ENCODE measurements around the gene MARF1. TPM values are rescaled to one million over a fixed set of nuclear protein-coding genes. Genes with fewer than 3 reads are reported as not detected.
"Not testable (repeated sequence)": the region's sequence is repeated elsewhere in the genome, so short reads cannot be mapped to it uniquely, and the experiment has no call there.

Gene MARF1
- polyA plus RNA-seq, 1 experiment, result 25.2 TPM

DNA sequence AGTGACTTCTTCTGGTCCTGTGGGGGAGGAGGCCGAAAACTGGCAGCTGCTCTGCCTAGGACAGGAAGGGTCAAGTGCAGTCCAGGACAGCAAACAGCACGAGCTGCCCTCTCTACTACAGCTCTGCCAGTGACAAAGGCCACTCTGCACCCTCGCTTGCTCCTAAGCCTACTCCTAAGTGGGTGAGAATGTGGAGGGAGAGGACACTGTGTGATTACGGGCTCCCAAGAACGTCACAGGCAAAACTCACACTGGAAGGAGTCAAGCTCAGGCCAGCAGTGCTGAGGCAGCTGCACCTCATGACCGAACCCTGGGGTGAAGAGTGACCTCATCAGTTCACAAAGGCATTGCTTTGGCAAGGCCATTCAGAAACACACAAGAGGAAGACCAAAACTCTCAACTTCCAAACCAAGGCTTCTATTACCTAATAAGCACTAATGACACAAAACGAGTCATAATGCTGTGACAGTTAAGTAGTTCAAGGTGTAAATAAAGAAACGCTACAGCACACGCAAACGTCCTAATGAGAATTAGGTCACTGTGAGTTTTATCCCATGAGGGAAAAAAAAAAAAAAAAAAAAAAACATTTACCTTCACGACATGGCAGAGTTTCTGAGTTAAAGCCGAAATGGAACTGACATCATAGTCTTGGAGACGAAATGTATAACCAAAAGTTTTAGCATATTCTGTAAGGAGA, 35.1 kb downstream of the MARF1 start:
- no peak for TF ChIP-seq CTCF (IDR thresholded peaks at IDR 0.05; ENCODE audit: insufficient read depth, low read depth, low read length)
- Histone ChIP-seq H3K27me3 (ENCODE audit: control insufficient read depth, insufficient read depth, low read length) (no peaks in the 10 kb centered on the region), H3K36me3 (ENCODE audit: control insufficient read depth, insufficient read depth, low read length) (peaks cover 17% of the 10 kb centered on the region), H3K4me3 (ENCODE audit: low read depth, low read length) (no peak overlapping the region)
- CTCF ChIA-PET, result interaction anchor here (0.6 to 1.7 kb wide), 3 partner anchors 17 to 56 kb away, joined by 3 to 5 read pairs (median 3); no protein-coding TSS in a partner anchor
- DNase-seq (ENCODE audit: low read depth), result no peak
- POLR2A ChIA-PET, result no interaction called here

DNA sequence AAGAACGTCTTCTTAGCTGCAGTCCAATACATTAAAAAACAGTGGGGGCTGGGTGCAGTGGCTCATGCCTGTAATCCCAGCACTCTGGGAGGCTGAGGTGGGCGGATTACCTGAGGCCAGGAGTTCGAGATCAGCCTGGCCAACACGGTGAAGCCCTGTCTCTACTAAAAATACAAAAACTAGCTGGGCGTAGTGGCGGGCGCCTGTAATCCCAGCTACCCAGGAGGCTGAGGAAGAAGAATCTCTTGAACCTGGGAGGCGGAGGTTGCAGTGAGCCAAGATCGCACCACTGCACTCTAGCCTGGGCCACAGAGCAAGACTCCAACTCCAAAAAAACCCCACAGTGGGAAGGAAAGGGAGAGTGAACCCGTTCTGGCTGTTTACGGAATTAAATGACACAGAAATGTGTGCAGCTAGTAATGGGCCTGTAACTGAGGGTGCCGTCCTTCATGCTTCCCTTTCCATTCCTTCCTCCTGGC, 35.7 kb downstream of the MARF1 start:
- DNase-seq (ENCODE audit: low read depth); POLR2A ChIA-PET: not testable (repeated sequence)
- CTCF ChIA-PET, result interaction anchor here (1.7 kb wide), 2 partner anchors 28 to 56 kb away, joined by 3 to 5 read pairs; no protein-coding TSS in a partner anchor

DNA sequence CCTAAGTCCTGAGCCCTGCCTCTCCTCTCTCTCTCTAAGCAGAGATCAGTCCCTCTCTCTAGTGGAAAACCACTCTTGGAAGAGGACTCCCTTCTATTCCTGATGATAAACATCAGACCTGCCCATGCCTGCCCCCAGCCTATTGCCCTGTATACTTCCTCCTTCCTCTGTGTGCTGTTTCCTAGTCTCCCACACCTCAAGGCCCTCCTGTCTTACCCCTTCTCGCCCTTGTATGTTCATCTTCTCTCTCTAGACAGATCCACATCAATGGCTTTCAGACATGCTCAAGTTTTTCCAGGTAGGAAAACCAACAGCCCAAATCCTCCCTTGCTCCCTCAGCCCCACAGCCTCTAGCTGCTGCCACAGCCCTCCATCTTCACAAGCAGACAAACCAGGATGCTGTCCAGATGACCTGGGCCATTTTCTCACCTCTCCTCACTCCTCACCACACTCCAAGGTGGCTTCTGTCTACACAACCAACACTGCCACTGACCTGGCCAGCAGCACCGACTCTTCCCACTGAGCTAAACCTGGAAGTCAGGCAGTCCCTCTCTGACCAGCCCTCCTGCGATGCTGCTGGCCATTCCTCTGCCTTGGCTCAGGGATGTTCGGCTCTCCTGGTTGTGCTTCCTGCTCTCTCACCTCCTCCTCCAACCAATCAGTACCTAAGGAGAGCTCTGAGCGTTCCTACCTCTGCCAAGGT, 36.3 kb downstream of the MARF1 start:
- TF ChIP-seq CTCF (IDR thresholded peaks at IDR 0.05; ENCODE audit: insufficient read depth, low read depth, low read length), result no peak
- no peaks in the 10 kb centered on the region for H3K27me3 ChIP-seq (ENCODE audit: control insufficient read depth, insufficient read depth, low read length)
- H3K4me3 ChIP-seq (ENCODE audit: low read depth, low read length), result no peak overlapping the region
- CTCF ChIA-PET, result interaction anchor here (1.7 kb wide), 2 partner anchors 28 to 55 kb away, joined by 3 to 5 read pairs; no protein-coding TSS in a partner anchor
- no peak for DNase-seq (ENCODE audit: low read depth)
- H3K36me3 ChIP-seq (ENCODE audit: control insufficient read depth, insufficient read depth, low read length), result peaks cover 20% of the 10 kb centered on the region
- POLR2A ChIA-PET, result no interaction called here

More for the DNA sequence above, 35.7 kb downstream of the MARF1 start:
- H3K36me3 ChIP-seq (ENCODE audit: control insufficient read depth, insufficient read depth, low read length), result peaks cover 18% of the 10 kb centered on the region
- H3K4me3 ChIP-seq (ENCODE audit: low read depth, low read length); H3K27me3 ChIP-seq (ENCODE audit: control insufficient read depth, insufficient read depth, low read length): not testable (repeated sequence)

GRCh38 chr16:15605839-15606517, 37.0 kb downstream of the MARF1 start:
- ChIA-PET CTCF (interaction anchor here (0.9 kb wide), 1 partner anchor 9 kb away, joined by 3 read pairs; no protein-coding TSS in a partner anchor), POLR2A (no interaction called here)
- DNase-seq (ENCODE audit: low read depth), result no peak
- Histone ChIP-seq H3K4me3 (ENCODE audit: low read depth, low read length) (no peak overlapping the region), H3K27me3 (ENCODE audit: control insufficient read depth, insufficient read depth, low read length) (no peaks in the 10 kb centered on the region), H3K36me3 (ENCODE audit: control insufficient read depth, insufficient read depth, low read length) (peaks cover 23% of the 10 kb centered on the region)
- no peak for TF ChIP-seq CTCF (IDR thresholded peaks at IDR 0.05; ENCODE audit: insufficient read depth, low read depth, low read length)

- ChIA-PET CTCF (interaction anchor here (0.9 kb wide), 2 partner anchors 92 to 216 kb away, joined by 4 read pairs; no protein-coding TSS in a partner anchor), POLR2A (interaction anchor here (0.5 kb wide), 1 partner anchor 10 kb away, joined by 6 read pairs; no protein-coding TSS in a partner anchor)
- no peak for DNase-seq (ENCODE audit: low read depth)
- H3K27me3 ChIP-seq (ENCODE audit: control insufficient read depth, insufficient read depth, low read length), result no peaks in the 10 kb centered on the region
- TF ChIP-seq CTCF (IDR thresholded peaks at IDR 0.05; ENCODE audit: insufficient read depth, low read depth, low read length), result no peak
- H3K4me3 ChIP-seq (ENCODE audit: low read depth, low read length), result no peak overlapping the region
- H3K36me3 ChIP-seq (ENCODE audit: control insufficient read depth, insufficient read depth, low read length), result peaks cover 24% of the 10 kb centered on the region
These were observed 38.2 kb downstream of the MARF1 start for GRCh38 chr16:15604460-15605440.

Measured in BJ (cell line).